IMR-90 (cell line): ENCODE measurements around the gene ENDOU. TPM values are rescaled to one million over a fixed set of nuclear protein-coding genes. Genes with fewer than 3 reads are reported as not detected.

Experiments
- ATAC-seq: fragments of 200-7000 bp; cut with Tn5 transposase; 2 replicates; pipeline ENCODE4 v1.9.1; 2020; ENCODE audit warnings: low read depth, mild to moderate bottlenecking, moderate library complexity
- BruUV-seq: library from RNA; stranded (reverse); fragments of 400-500 nt; replicated peaks from 2 replicates; lab custom pipeline; 2021; lab: Mats Ljungman, UMichigan
- CTCF ChIA-PET: fragments of 300-600 bp; formaldehyde crosslinking; extraction: SDS; loops from one replicate; lab custom pipeline; 2021; ENCODE audit warnings: antibody characterized with exemption; lab: Yijun Ruan, JAX
- POLR2A ChIA-PET: fragments of 300-600 bp; sonication (Branson Sonifier 250); formaldehyde crosslinking; loops from one replicate; lab custom pipeline; 2022; ENCODE audit warnings: antibody characterized with exemption; ENCODE audit not compliant: unreplicated experiment; lab: Charles Lee
- DNase-seq: peaks from one replicate; pipeline ENCODE4 v3.0.0; 2013
- H2AFZ ChIP-seq: replicated peaks from 2 replicates; pipeline ENCODE3; 2013; ENCODE audit warnings: low read length, mild to moderate bottlenecking; ENCODE audit not compliant: poor library complexity
- H2AK5ac ChIP-seq: 2 replicates; pipeline ENCODE4 v1.6.1; 2013; ENCODE audit warnings: low read depth, low read length, inconsistent platforms
- H2AK9ac ChIP-seq: replicated peaks from 2 replicates; pipeline ENCODE3; 2013; ENCODE audit warnings: mild to moderate bottlenecking, low read depth, low read length, moderate library complexity; ENCODE audit not compliant: poor library complexity
- H2BK120ac ChIP-seq: 2 replicates; pipeline ENCODE4 v1.6.1; 2013; ENCODE audit warnings: low read depth, low read length, inconsistent platforms
- H2BK15ac ChIP-seq: 3 replicates; pipeline ENCODE4 v1.6.1; 2013; ENCODE audit warnings: low read depth, low read length, inconsistent platforms
- H2BK20ac ChIP-seq: 2 replicates; pipeline ENCODE4 v1.6.1; 2013; ENCODE audit warnings: low read depth, mild to moderate bottlenecking, inconsistent platforms, low read length, moderate library complexity
- H2BK5ac ChIP-seq: 2 replicates; pipeline ENCODE4 v1.6.1; 2013; ENCODE audit warnings: mild to moderate bottlenecking, low read depth, low read length, inconsistent platforms; ENCODE audit not compliant: poor library complexity, severe bottlenecking
- H3K14ac ChIP-seq: replicated peaks from 2 replicates; pipeline ENCODE4 v1.6.1; 2013; ENCODE audit warnings: low read depth, low read length, inconsistent platforms
- H3K18ac ChIP-seq: 2 replicates; pipeline ENCODE4 v1.6.1; 2013; ENCODE audit warnings: low read depth, low read length, control low read depth
- H3K23ac ChIP-seq: 2 replicates; pipeline ENCODE4 v1.6.1; 2013; ENCODE audit warnings: low read depth, low read length, inconsistent platforms
- H3K27ac ChIP-seq: 2 replicates; pipeline ENCODE4 v1.5.1; 2013; ENCODE audit warnings: mild to moderate bottlenecking, control low read depth, low read length; ENCODE audit not compliant: insufficient read depth
- H3K27me3 ChIP-seq: 2 replicates; pipeline ENCODE4 v1.6.1; 2013; ENCODE audit warnings: low read length; ENCODE audit not compliant: control insufficient read depth, insufficient read depth
- H3K36me3 ChIP-seq: 2 replicates; pipeline ENCODE4 v1.6.1; 2013; ENCODE audit warnings: low read length, mixed read lengths; ENCODE audit not compliant: control insufficient read depth, insufficient read depth
- H3K4ac ChIP-seq: 2 replicates; pipeline ENCODE4 v1.6.1; 2013; ENCODE audit warnings: low read depth, low read length, inconsistent platforms
- H3K4me1 ChIP-seq: 2 replicates; pipeline ENCODE4 v1.6.1; 2013; ENCODE audit warnings: low read length, mixed read lengths; ENCODE audit not compliant: control insufficient read depth, insufficient read depth
- H3K4me2 ChIP-seq: 2 replicates; pipeline ENCODE4 v1.6.1; 2013; ENCODE audit warnings: low read depth, mild to moderate bottlenecking, control low read depth, low read length, moderate library complexity
- H3K4me3 ChIP-seq: 2 replicates; pipeline ENCODE4 v1.5.1; 2013; ENCODE audit warnings: low read depth, mild to moderate bottlenecking, control low read depth, low read length, moderate library complexity; ENCODE audit not compliant: insufficient read depth
- H3K56ac ChIP-seq: 2 replicates; pipeline ENCODE4 v1.6.1; 2013; ENCODE audit warnings: low read length, inconsistent platforms; ENCODE audit not compliant: insufficient read depth; ENCODE audit errors: extremely low read depth
- H3K79me1 ChIP-seq, 2 experiments: 2 replicates each; pipeline ENCODE4 v1.6.1; 2013; ENCODE audit warnings: low read length in 2 of 2, inconsistent platforms in 1 of 2, low read depth in 1 of 2
- H3K9ac ChIP-seq: 2 replicates; pipeline ENCODE4 v1.6.1; 2013; ENCODE audit warnings: low read depth, low read length, control low read depth
- H3K9me1 ChIP-seq: 2 replicates; pipeline ENCODE4 v1.6.1; 2013; ENCODE audit warnings: low read length, inconsistent platforms; ENCODE audit not compliant: insufficient read depth
- H3K9me3 ChIP-seq: 2 replicates; pipeline ENCODE4 v1.6.1; 2013; ENCODE audit warnings: low read length; ENCODE audit not compliant: control insufficient read depth, insufficient read depth
- H4K20me1 ChIP-seq: 2 replicates; pipeline ENCODE4 v1.6.1; 2013; ENCODE audit warnings: low read length, inconsistent platforms; ENCODE audit not compliant: insufficient read depth
- H4K5ac ChIP-seq: 2 replicates; pipeline ENCODE4 v1.6.1; 2013; ENCODE audit warnings: mild to moderate bottlenecking, low read depth, low read length, control low read depth
- H4K8ac ChIP-seq, 2 experiments: 2 replicates each; pipeline ENCODE4 v1.6.1; 2013; ENCODE audit warnings: low read depth in 2 of 2, low read length in 2 of 2, control low read depth in 1 of 2, inconsistent platforms in 1 of 2
- H4K91ac ChIP-seq: 2 replicates; pipeline ENCODE4 v1.6.1; 2013; ENCODE audit warnings: low read depth, low read length, inconsistent platforms; ENCODE audit not compliant: insufficient read depth
- CHD1 ChIP-seq: IDR thresholded peaks from 2 replicates; pipeline ENCODE4 v1.6.1; 2012; ENCODE audit warnings: low read depth, low read length, improper control_type of control experiment
- CTCF ChIP-seq: conservative IDR thresholded peaks from 2 replicates; pipeline ENCODE4 v1.5.1; 2012; ENCODE audit warnings: mild to moderate bottlenecking, low read depth, low read length, improper control_type of control experiment
- ELK1 ChIP-seq: fragments of 150-350 bp; IDR thresholded peaks from 2 replicates; pipeline ENCODE4 v1.6.1; 2016; ENCODE audit warnings: low read depth, mild to moderate bottlenecking, low read length, moderate library complexity, borderline replicate concordance
- FOS ChIP-seq: fragments of 150-350 bp; IDR thresholded peaks from 2 replicates; pipeline ENCODE4 v1.6.1; 2016; ENCODE audit warnings: low read depth, low read length
- MAFK ChIP-seq: IDR thresholded peaks from 2 replicates; pipeline ENCODE4 v1.6.1; 2012; ENCODE audit warnings: low read depth, low read length, improper control_type of control experiment
- NFE2L2 ChIP-seq: fragments of 150-350 bp; IDR thresholded peaks from 2 replicates; pipeline ENCODE4 v1.6.1; 2016; ENCODE audit warnings: low read depth, mild to moderate bottlenecking, low read length
- POLR2A ChIP-seq: IDR thresholded peaks from 2 replicates; pipeline ENCODE4 v1.6.1; 2012; ENCODE audit warnings: mild to moderate bottlenecking, low read depth, low read length
- RAD21 ChIP-seq: IDR thresholded peaks from 2 replicates; pipeline ENCODE4 v1.6.1; 2012; ENCODE audit warnings: low read length, improper control_type of control experiment
- RCOR1 ChIP-seq: IDR thresholded peaks from 2 replicates; pipeline ENCODE4 v1.6.1; 2012; ENCODE audit warnings: mild to moderate bottlenecking, low read length, improper control_type of control experiment; ENCODE audit not compliant: insufficient replicate concordance
- RFX5 ChIP-seq: IDR thresholded peaks from 2 replicates; pipeline ENCODE4 v1.8.0; 2012; ENCODE audit warnings: low read depth, mild to moderate bottlenecking, low read length, moderate library complexity
- WGBS, 2 experiments: methylation state at CpG; one replicate each; pipeline versions ENCODE4 v1.1.5 to v1.1.7; 2013; ENCODE audit warnings: missing lambda C conversion rate in 2 of 2; ENCODE audit not compliant: insufficient read length in 1 of 2; ENCODE audit errors: extremely low coverage in 2 of 2; 5-methylcytosine and 5-hydroxymethylcytosine counted together
- dilution Hi-C: fragments of 300-500 bp; cut with HindIII; formaldehyde crosslinking; loops from one replicate; pipeline ENCODE4 v1.14.3; 2018; ENCODE audit warnings: low sequenced_read_pairs; ENCODE audit not compliant: unreplicated experiment
- in situ Hi-C: fragments of 300-500 bp; cut with MboI; formaldehyde crosslinking; loops from 3 replicates; pipeline ENCODE4 v1.14.3; 2019; ENCODE audit warnings: low sequenced_read_pairs, inconsistent platforms, mixed read lengths
- intact Hi-C: fragments of 100-400 bp; cut with micrococcal nuclease; formaldehyde crosslinking; loops from 2 replicates; pipeline ENCODE4 v1.10.0; 2022
- polyA plus RNA-seq, 3 experiments: library from polyadenylated mRNA; depleted of rRNA; stranded (reverse); fragments of >200 nt; gene quantifications; 2 replicates each; pipeline ENCODE4 v1.2.3, GENCODE V29; 2012; ENCODE audit warnings: low replicate concordance in 1 of 3
- total RNA-seq: library from RNA; depleted of rRNA; stranded (reverse); fragments of >200 nt; gene quantifications from 2 replicates; pipeline ENCODE4 v1.2.3, GENCODE V29; 2012

ENDOU gene
- total and polyA plus RNA-seq, 2 of the 4 experiments (the other 2 are of a cell fraction), result under 0.01 to 0.09 TPM

- TF ChIP-seq RFX5 (no peak), CTCF (no peak)
Measured at GRCh38 chr12:47772738-47773061, 47.4 kb upstream of the ENDOU start (continued).

DNA sequence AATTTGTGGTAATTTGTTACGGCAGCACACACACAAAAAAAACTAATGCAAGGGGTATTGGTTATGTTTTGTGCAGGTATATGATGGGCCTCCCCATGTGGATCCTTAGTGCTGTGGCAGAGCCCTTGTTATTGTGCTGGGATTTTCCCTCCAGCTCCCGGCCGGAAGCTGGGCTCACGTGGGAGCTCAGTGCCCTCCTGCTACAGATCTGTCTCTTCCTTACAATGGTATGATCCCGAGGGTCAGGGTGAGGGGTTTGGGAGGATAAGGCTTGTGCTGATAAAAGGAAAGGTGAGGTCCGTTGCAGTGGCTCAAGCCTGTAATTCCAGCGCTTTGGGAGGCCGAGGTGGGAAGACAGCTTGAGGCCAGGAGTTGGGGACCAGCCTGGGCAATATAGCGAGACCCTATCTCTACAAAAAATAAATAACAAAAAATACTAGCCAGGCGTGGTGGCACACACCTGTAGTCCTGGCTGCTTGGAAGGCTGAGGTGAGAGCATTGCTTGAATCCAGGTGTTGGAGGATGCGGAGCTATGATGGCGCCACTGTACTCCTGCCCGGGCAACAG is 46.9 kb upstream of the ENDOU start:
- Histone ChIP-seq H3K27ac (no peak overlapping the region), H2BK5ac (no peak overlapping the region), H3K36me3 (no peaks in the 10 kb centered on the region), H3K79me1 (peaks cover 0 to 11% of the 10 kb centered on the region in 2 experiments; a peak in 1 of 4 replicates), H3K4me1 (peaks cover 28% of the 10 kb centered on the region), H4K5ac (no peak overlapping the region), H4K91ac (no peak overlapping the region), H3K9me3 (no peaks in the 10 kb centered on the region), H3K4me2 (no peak overlapping the region), H3K18ac (no peak overlapping the region), H3K14ac (no peak overlapping the region), H4K8ac (0 out of 4 replicates have a peak overlapping the region, but pooled peaks of 1 of the 2 experiments have one; percentile 78), H2AFZ (no peak overlapping the region), H3K27me3 (no peaks in the 10 kb centered on the region), H4K20me1 (no peaks in the 10 kb centered on the region), H3K9me1 (peaks cover 10% of the 10 kb centered on the region; the same call in 1 of the 2 replicates), H3K4me3 (no peak overlapping the region), H3K4ac (no peak overlapping the region), H2AK9ac (no peak overlapping the region), H3K9ac (no peak overlapping the region), H2BK120ac (no peak overlapping the region), H2AK5ac (peak overlapping the region; percentile 10), H3K56ac (no peak overlapping the region), H3K23ac (no peak overlapping the region), H2BK15ac (no peak overlapping the region), H2BK20ac (no peak overlapping the region)
- intact Hi-C loops (loop anchor here (5.0 to 10.0 kb wide), 2 partner anchors 225 to 737 kb away; no protein-coding TSS in a partner anchor), in situ Hi-C loops (no loop called here), dilution Hi-C loops (no loop called here)
- no TSS peak for BruUV-seq
- ATAC-seq (no peak), DNase-seq (no peak)
- TF ChIP-seq CHD1, result no peak
- TF ChIP-seq FOS, result no peak
- no peak for TF ChIP-seq RAD21
- TF ChIP-seq MAFK, result no peak
- no peak for TF ChIP-seq POLR2A
- TF ChIP-seq CTCF, result no peak
- no peak for TF ChIP-seq ELK1
- TF ChIP-seq RFX5, result no peak
- TF ChIP-seq NFE2L2, result no peak
- no peak for TF ChIP-seq RCOR1
- ChIA-PET POLR2A (no interaction called here), CTCF (interaction anchor here (0.7 to 1.0 kb wide), 4 partner anchors 12 to 66 kb away, joined by 3 to 4 read pairs (median 4); no protein-coding TSS in a partner anchor)
- WGBS, 2 experiments, result 92% methylated on average over 2 of the region's 13 CpGs; no CpG with 5 or more reads in 1 of the 2 experiments
